Activated T-helper 2 cell treated with anti-CD3 and anti-CD28 coated beads, Interferon-gamma antibody, Interleukin-2, Interleukin-4, amounts not matched to agents 10 μg/mL and 5 μg/mL and 100 μg/mL, durations not matched to agents 14 hours and 24 hours and 36 hours (primary cell): Measurements from ENCODE around the gene CCDC28A. TPM values are rescaled to one million over a fixed set of nuclear protein-coding genes. Genes with fewer than 3 reads are reported as not detected.

Experiments used
- DNase-seq: peaks from one replicate; pipeline ENCODE4 v3.0.0; 2021; ENCODE audit warnings: low spot score
- H3K27ac Mint-ChIP-seq: one replicate; pipeline ENCODE4 v1.8.0; 2021; ENCODE audit warnings: mixed read lengths
- H3K27me3 Mint-ChIP-seq: one replicate; pipeline ENCODE4 v1.8.0; 2021; ENCODE audit warnings: low read depth, mixed read lengths
- H3K36me3 Mint-ChIP-seq: one replicate; pipeline ENCODE4 v1.8.0; 2021; ENCODE audit warnings: low read depth, mixed read lengths
- H3K4me1 Mint-ChIP-seq: one replicate; pipeline ENCODE4 v1.8.0; 2021; ENCODE audit warnings: low read depth, mixed read lengths
- H3K4me3 Mint-ChIP-seq: one replicate; pipeline ENCODE4 v1.8.0; 2021; ENCODE audit warnings: low read depth, mild to moderate bottlenecking, moderate library complexity, mixed read lengths
- H3K9me3 Mint-ChIP-seq: one replicate; pipeline ENCODE4 v1.8.0; 2021; ENCODE audit warnings: mixed read lengths
- intact Hi-C: fragments of 100-400 bp; cut with micrococcal nuclease; formaldehyde crosslinking; loops from one replicate; pipeline ENCODE4 v1.15.1; 2023
- total RNA-seq: library from RNA; stranded (reverse); gene quantifications from 2 replicates; pipeline ENCODE4 v1.2.3, GENCODE V29; 2022

The CCDC28A gene
- total RNA-seq, 1 donor from 2014 or later, result 19.2 TPM

DNA sequence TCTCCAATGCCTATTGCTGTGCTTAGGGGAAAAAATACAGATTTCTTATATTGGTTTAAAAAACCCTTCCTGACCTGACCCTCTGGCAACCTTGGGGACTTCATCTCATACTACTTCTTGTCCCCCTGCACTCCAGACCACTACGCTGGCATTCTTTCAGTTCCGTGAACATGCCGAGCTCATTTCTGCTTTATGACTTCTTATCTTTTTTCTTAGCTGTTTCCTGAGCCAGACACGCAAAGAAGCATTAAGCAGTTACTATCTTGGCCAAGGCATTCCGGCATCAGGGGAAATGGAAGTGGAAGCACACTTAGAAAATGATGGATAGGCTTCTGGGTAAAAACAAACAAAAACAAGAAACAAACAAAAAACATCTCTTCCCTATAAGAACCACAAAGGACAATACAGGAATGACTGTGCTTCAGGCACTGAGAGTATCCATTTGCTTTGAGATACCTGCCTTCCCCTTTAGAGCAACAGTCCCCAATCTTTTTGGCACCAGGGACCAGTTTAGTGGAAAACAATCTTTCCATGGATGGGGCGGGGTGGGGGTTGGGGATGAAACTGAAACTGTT, 4.4 kb upstream of the CCDC28A start:
- Mint-ChIP-seq H3K9me3 (no peaks in the 10 kb centered on the region), H3K27ac (peak overlapping the region; percentile 71)
- intact Hi-C loops, result loop anchor here (5.0 kb wide), 1 partner anchor 652 kb away; no protein-coding TSS in a partner anchor

DNA sequence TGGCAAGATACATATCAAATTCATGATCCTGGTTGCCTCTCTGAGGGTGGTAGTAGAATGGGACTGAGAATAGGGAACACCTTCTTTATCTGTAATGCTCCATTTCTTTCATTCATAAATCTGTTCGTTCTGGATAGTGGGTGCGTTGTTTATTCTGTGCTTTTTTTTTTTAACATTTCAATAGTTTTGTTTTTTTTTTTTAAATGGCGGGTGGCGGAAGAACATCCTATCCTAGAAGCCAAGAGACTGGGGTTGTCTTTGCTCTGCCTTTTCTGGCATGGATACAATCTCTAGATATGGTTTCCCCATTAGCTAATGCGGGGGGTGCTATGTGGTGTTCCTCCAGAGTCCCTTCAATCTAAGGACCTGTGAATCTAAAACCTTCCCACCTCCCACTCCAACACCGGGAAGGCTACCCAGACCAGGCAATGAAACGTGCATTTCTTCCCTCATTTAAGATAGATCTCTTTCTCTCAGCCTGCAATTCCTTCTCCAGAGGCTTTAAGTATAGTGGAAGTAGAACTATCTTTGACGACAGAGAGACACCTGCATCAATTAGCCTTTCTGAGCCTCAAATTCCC, 883 bp upstream of the CCDC28A start:
- Mint-ChIP-seq H3K9me3 (no peaks in the 10 kb centered on the region), H3K27me3 (no peaks in the 10 kb centered on the region), H3K27ac (peak overlapping the region; percentile 99), H3K4me3 (peak overlapping the region; percentile 97), H3K36me3 (peaks cover 3% of the 10 kb centered on the region), H3K4me1 (peaks cover 23% of the 10 kb centered on the region)
- intact Hi-C loops, result loop anchor here (1.0 to 10.0 kb wide), 6 partner anchors 45 to 368 kb away; partner anchors contain the start of gene HEBP2
- no peak for DNase-seq

More for the DNA sequence above, 4.4 kb upstream of the CCDC28A start:
- no peaks in the 10 kb centered on the region for H3K36me3 Mint-ChIP-seq
- DNase-seq, result no peak
- H3K4me1 Mint-ChIP-seq, result peaks cover 20% of the 10 kb centered on the region
- H3K4me3 Mint-ChIP-seq, result no peak overlapping the region
- no peaks in the 10 kb centered on the region for H3K27me3 Mint-ChIP-seq

DNA sequence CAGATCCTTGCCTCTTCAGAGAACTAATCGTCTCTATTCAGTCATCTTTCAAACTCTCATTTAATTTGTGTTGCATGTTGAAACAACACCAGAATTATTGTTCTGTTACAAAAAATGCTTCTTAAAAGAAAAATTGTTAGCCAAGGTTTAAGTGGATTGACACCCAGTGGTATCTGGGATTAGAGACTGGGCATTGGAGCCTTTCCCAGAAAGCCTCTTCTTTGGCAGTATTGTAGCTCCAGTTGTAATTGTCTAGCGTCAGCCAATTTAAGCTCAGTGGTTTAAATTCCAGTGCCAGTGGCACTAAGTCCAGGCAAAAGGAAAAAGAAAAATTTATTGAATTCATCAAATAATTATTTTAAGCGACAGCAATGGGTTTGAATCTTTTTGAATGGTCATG, 801 bp downstream of the CCDC28A start:
- H3K4me1 Mint-ChIP-seq, result peaks cover 18% of the 10 kb centered on the region
- no peak for DNase-seq
- H3K36me3 Mint-ChIP-seq, result peaks cover 3% of the 10 kb centered on the region
- H3K27me3 Mint-ChIP-seq, result no peaks in the 10 kb centered on the region
- intact Hi-C loops, result loop anchor here (10.0 kb wide), 1 partner anchor 370 kb away; the partner anchor contains the start of gene HEBP2
- no peaks in the 10 kb centered on the region for H3K9me3 Mint-ChIP-seq
- H3K27ac Mint-ChIP-seq, result peak overlapping the region; percentile 99
- H3K4me3 Mint-ChIP-seq, result peak overlapping the region; percentile 97

DNA sequence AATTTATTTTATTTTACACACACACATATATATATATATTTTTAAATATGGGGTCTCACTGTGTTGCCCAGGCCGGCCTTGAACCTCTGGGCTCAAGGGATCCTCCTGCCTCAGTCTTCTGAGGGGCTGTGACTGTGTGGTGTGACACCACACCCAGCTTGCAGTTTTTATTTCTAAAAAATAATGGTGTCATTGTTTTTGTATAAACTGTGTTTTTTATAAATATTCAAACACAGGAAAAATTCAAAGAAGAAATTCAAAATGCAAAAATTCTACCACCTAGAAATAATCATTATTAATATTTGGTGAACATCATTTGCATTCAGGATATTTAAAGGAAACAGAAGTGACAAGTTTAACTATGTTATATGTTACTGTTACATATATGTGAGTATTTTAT, 3.1 kb downstream of the CCDC28A start:
- intact Hi-C loops, result loop anchor here (10.0 kb wide), 1 partner anchor 372 kb away; the partner anchor contains the start of gene HEBP2

DNA sequence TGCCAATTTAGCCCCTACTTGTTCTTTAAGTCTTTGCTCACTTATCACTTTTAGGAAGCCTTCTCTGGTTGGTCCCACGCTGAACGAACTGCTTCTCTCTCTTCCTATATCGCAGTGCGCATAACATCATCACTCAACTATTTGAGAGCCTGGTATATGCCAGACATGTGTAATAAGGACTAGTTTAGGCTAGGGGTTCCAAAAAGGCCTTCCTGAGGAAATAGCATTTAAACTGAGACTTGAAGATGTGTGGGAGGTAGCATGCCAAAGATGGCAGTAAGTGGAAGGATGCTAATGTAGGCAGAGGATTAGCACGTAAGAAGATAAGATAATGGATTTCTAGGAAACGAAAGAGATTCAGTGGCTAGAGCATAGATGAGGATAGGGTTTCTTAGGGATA, 4.8 kb downstream of the CCDC28A start:
- Mint-ChIP-seq H3K4me1 (peaks cover 5% of the 10 kb centered on the region), H3K4me3 (no peak overlapping the region), H3K27me3 (no peaks in the 10 kb centered on the region), H3K9me3 (no peaks in the 10 kb centered on the region), H3K36me3 (peaks cover 10% of the 10 kb centered on the region), H3K27ac (no peak overlapping the region)
- intact Hi-C loops, result loop anchor here (10.0 kb wide), 1 partner anchor 374 kb away; the partner anchor contains the start of gene HEBP2
- DNase-seq, result no peak

More for the DNA sequence above, 3.1 kb downstream of the CCDC28A start:
- Mint-ChIP-seq H3K27me3 (no peaks in the 10 kb centered on the region), H3K4me3 (no peak overlapping the region), H3K27ac (no peak overlapping the region), H3K4me1 (peaks cover 18% of the 10 kb centered on the region), H3K9me3 (no peaks in the 10 kb centered on the region), H3K36me3 (peaks cover 3% of the 10 kb centered on the region)
- no peak for DNase-seq

DNA sequence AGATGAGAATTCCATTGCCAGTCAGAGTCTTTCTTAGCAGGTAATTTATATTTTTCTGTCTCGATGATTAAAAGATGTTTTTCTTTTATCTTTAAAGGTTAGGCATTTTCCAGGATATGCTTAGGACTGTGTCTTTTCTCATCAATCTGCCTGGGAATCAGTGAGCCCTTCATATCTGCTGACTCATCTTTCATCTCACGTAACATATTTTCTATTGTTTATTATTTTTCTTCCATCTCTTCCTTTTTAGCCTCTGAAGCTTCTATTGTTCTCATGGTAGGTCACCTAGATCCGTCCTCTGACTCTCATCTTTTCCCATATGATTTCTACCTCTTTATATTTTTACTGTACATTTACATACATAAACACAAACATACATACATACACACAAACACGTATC, 8.7 kb downstream of the CCDC28A start:
- intact Hi-C loops, result no loop called here
- H3K27me3 Mint-ChIP-seq, result no peaks in the 10 kb centered on the region
- H3K4me1 Mint-ChIP-seq, result peaks cover 4% of the 10 kb centered on the region
- H3K27ac Mint-ChIP-seq, result no peak overlapping the region
- no peaks in the 10 kb centered on the region for H3K9me3 Mint-ChIP-seq
- H3K36me3 Mint-ChIP-seq, result peaks cover 7% of the 10 kb centered on the region
- no peak for DNase-seq
- H3K4me3 Mint-ChIP-seq, result no peak overlapping the region

DNA sequence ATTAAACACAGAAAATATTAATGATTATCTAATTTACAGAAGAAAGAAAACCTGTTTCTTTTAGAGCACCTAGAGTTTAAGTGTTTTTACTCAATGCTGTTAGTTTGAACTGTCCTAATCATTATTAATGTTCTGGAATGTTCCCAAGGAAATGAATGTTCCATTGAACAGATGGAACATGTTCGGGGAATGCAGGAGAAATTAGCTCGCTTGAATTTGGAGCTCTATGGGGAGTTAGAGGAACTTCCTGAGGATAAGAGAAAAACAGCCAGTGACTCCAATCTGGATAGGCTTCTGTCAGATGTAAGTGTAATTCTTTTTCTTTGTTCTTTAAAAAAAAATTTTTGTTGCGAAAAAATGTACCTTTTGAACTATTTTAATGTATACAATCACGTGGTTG, 11.5 kb downstream of the CCDC28A start:
- intact Hi-C loops, result no loop called here
- no peak overlapping the region for H3K4me3 Mint-ChIP-seq
- no peak for DNase-seq
- H3K9me3 Mint-ChIP-seq, result no peaks in the 10 kb centered on the region
- H3K27ac Mint-ChIP-seq, result no peak overlapping the region
- no peaks in the 10 kb centered on the region for H3K27me3 Mint-ChIP-seq
- H3K36me3 Mint-ChIP-seq, result peaks cover 7% of the 10 kb centered on the region
- peaks cover 4% of the 10 kb centered on the region for H3K4me1 Mint-ChIP-seq

DNA sequence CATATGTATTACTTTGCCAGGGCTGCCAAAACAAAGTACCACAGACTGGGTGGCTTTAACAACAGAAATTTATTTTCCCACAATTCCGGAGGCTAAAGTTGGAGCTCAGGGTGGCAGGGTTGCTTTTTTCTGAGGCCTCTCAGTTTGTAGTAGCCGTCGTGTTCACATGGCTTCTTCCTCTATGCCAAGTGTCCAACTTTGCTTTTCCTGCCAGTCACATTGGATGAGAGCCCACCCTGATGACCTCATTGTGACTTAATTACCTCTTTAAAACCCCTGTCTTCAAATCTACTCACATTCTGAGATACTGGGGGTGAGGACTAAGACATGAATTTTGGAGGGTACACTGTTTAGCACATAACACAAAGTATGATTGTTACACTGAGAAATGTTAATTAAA, 12.4 kb downstream of the CCDC28A start:
- peaks cover 10% of the 10 kb centered on the region for H3K36me3 Mint-ChIP-seq
- H3K27me3 Mint-ChIP-seq, result no peaks in the 10 kb centered on the region
- intact Hi-C loops, result no loop called here
- H3K27ac Mint-ChIP-seq, result no peak overlapping the region
- H3K9me3 Mint-ChIP-seq, result no peaks in the 10 kb centered on the region
- no peak for DNase-seq
- no peak overlapping the region for H3K4me3 Mint-ChIP-seq
- peaks cover 4% of the 10 kb centered on the region for H3K4me1 Mint-ChIP-seq

DNA sequence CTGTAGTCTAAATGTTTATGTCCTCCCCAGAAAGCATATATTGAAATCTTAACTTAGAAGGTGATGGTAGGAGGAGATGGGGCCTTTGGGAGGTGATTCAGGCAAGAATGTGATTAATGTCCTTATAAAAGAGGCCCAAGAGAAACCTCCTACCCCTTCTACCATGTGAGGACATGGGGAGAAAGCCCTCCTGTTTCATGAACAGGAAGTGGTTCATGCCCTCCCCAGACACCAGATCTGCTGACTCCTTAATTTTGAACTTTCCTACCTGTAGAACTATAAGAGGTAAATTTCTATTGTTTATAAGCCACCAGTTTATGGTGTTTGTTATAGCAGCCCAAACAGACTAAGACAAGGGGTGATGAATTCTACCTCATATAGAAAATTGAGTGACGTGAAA, 13.6 kb downstream of the CCDC28A start:
- Mint-ChIP-seq H3K27me3 (no peaks in the 10 kb centered on the region), H3K4me1 (peaks cover 4% of the 10 kb centered on the region), H3K9me3 (no peaks in the 10 kb centered on the region), H3K4me3 (no peak overlapping the region), H3K27ac (no peak overlapping the region), H3K36me3 (peaks cover 12% of the 10 kb centered on the region)
- DNase-seq, result no peak
- intact Hi-C loops, result no loop called here

DNA sequence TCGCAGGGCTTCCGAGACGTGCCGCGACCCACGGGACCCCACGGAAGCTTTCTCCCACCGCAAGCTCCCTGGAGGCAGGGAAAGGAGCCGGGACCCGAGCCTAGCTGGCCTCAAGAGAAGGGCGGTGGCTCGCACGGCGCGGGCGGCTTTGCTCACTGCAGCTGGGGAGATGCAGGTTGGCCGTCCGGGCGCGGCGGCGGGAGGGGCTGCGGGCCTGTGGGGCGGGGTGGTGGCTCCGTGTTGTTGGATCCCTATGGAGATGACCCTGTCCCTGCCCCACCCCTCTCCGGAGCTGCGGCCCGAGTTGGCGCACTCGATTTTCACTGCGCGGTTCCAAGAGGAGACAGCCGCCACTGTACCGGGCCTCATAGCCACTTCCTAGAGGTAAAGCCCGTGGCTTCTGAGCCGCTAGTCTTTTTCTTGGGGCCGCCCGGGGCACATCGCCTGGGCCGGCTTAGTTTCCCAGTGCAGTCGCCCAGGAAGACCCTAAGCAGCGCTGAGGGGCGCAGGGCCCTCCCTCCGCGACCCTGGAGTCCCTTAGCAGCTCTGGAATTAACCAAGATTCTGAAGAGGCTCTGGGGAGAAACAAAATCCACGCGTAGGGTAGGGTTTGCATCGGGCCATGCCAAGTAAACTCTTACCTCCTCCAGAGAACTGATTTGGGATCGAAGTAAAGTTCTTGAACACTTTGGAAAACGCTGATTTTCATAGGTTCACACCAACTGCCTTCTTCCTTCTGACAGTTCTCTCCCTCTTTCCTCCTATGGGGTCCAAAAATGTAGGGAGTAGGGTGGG, 22.4 kb downstream of the CCDC28A start, which contains the start of gene ECT2L:
Gene ECT2L (plus strand): TSS at position 279 of the 795 bp plus-strand sequence. CDS start 17,188 bp downstream, outside the sequence.
- DNase-seq, result no peak
- Mint-ChIP-seq H3K36me3 (peaks cover 6% of the 10 kb centered on the region), H3K27me3 (peaks cover 12% of the 10 kb centered on the region), H3K27ac (no peak within 1 kb of the TSS), H3K9me3 (no peaks in the 10 kb centered on the region), H3K4me3 (no peak within 1 kb of the TSS), H3K4me1 (peaks cover 11% of the 10 kb centered on the region)
- intact Hi-C loops, result no loop called here

DNA sequence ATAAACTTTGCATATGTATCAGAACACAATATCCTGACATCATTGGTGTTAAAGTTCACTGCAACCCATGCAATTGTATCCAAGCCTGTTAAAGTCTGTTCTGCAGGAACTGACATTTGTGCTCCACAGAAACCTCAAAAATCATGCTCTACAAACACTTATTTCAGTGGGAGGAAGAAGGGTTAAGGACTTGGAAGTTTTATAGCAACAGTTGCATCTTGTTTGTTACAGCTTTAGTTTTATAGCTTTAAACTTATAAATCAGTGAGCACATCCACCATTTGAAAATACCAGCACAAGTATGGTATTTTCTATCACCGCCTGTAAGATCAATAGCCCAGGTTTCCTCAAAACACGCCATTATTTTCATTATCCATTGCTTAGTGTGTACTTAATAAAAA, 23.2 kb downstream of the CCDC28A start:
- peaks cover 12% of the 10 kb centered on the region for H3K27me3 Mint-ChIP-seq
- no peaks in the 10 kb centered on the region for H3K9me3 Mint-ChIP-seq
- no peak overlapping the region for H3K27ac Mint-ChIP-seq
- intact Hi-C loops, result no loop called here
- no peak for DNase-seq
- no peak overlapping the region for H3K4me3 Mint-ChIP-seq
- H3K36me3 Mint-ChIP-seq, result peaks cover under 1% of the 10 kb centered on the region
- peaks cover 11% of the 10 kb centered on the region for H3K4me1 Mint-ChIP-seq

DNA sequence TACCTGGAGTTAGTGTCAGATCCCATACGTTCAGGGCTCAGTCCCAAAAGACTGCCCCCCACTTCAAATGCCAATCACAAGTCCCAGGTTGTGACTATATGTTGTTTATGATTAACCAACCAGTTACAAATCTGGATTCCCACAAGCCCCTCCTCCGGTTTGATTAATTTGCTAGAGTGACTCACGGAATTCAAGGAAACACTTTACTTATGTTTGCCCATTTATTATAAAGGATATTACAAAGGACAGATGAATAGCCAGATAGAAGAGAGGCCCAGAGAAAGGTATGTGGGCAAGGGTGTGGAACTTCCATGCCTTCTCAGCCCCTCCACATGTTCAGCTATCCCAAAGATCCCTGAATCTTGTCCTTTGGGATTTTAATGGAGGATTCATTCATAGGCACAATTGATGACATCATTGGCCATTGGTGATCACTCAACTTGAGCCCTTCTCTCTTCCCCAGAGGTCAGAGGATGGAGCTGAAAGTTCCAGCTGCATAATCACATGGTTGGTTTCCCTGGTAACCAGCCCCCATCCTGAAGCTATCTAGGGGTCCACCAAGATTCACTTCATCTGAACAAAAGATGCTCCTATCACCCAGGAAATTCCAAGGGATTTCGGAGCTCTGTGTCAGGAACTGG, 24.4 kb downstream of the CCDC28A start:
- Mint-ChIP-seq H3K36me3 (no peaks in the 10 kb centered on the region), H3K27me3 (peaks cover 12% of the 10 kb centered on the region), H3K4me3 (no peak overlapping the region), H3K9me3 (no peaks in the 10 kb centered on the region), H3K27ac (no peak overlapping the region), H3K4me1 (peaks cover 11% of the 10 kb centered on the region)
- DNase-seq, result no peak
- intact Hi-C loops, result no loop called here
